Mesothelial cell of epicardium (in vitro differentiated cells): Measurements from ENCODE around the gene RTN4R. TPM values are rescaled to one million over a fixed set of nuclear protein-coding genes. Genes with fewer than 3 reads are reported as not detected.
A peak's percentile ranks its signal among the peaks of the same experiment; 100 is the strongest.

Experiments
- DNase-seq, 2 experiments: peaks; one replicate each; pipeline ENCODE4 v3.0.0; 2021; ENCODE audit warnings: low spot score in 2 of 2; ENCODE audit not compliant: unreplicated experiment in 2 of 2
- H3K27ac Mint-ChIP-seq: 2 replicates; pipeline ENCODE4 v1.8.0; 2021; ENCODE audit warnings: mixed read lengths
- H3K27me3 Mint-ChIP-seq: 2 replicates; pipeline ENCODE4 v1.8.0; 2021; ENCODE audit warnings: low read depth, mixed read lengths
- H3K36me3 Mint-ChIP-seq: 2 replicates; pipeline ENCODE4 v1.8.0; 2021; ENCODE audit warnings: mixed read lengths
- H3K4me1 Mint-ChIP-seq: 2 replicates; pipeline ENCODE4 v1.8.0; 2021; ENCODE audit warnings: mixed read lengths
- H3K4me3 Mint-ChIP-seq: 2 replicates; pipeline ENCODE4 v1.8.0; 2021; ENCODE audit warnings: mild to moderate bottlenecking, moderate library complexity, mixed read lengths
- H3K9me3 Mint-ChIP-seq: 2 replicates; pipeline ENCODE4 v1.8.0; 2021; ENCODE audit warnings: mixed read lengths
- total RNA-seq: library from RNA; stranded (reverse); gene quantifications from 3 replicates; pipeline ENCODE4 v1.2.1, GENCODE V29; 2021
- TF ChIP-seq, protein P1 (sequence below): fragments of 200-600 bp; sonication (generic); IDR thresholded peaks from one replicate; pipeline ENCODE4 v1.5.0; 2021; ENCODE audit warnings: antibody characterized with exemption; ENCODE audit not compliant: unreplicated experiment

The RTN4R gene
- total RNA-seq, 1 donor from 2014 or later: 10.0 TPM

DNA sequence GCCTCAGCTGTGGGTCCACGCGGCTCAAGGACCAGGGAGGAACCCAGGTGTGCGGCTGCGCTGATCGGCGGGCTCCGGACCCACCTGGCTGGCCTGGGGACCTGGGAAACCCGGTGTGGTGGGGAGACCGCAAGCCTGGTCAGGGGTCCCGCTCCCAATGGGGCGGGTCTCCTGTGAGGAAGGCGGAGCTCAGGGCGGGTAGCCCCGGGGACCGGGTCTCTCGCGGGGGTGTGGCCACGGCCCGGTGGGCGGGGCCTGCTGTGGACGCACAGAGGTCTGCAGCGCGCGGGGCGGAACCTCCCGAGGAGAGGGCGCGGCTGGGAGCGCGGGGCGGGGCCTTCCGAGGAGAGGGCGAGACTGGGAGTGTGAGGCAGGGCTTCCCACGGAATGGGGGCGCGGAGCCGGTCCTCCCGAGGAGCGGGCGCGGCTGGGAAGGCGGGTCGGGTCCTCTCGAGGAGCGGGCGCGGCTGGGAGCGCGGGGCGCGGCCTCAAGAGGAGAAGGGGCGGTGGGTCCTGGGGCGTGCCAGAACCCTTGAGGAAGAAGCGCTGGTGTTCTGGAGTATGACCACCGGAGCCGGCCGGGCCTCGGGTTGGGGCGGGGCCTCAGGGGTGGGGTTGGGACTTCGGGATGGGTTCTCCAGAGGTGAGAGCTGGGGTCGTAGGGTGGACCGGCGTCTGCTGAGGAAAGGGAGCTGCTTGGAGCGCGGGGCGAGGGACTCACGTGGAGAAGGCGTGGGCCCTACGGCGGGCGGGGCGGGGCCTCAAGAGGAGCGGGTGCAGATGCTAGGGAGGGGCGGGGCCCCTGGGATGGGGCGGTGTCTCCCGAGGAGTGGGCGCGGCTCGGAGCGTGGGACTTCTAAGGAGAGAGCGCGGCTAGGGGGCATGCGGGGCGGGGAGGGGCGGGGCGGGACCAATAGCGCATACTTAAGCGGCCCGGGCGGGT is 31.0 kb upstream of the RTN4R start:
- H3K36me3 Mint-ChIP-seq: no peaks in the 10 kb centered on the region
- TF ChIP-seq, protein P1, sequence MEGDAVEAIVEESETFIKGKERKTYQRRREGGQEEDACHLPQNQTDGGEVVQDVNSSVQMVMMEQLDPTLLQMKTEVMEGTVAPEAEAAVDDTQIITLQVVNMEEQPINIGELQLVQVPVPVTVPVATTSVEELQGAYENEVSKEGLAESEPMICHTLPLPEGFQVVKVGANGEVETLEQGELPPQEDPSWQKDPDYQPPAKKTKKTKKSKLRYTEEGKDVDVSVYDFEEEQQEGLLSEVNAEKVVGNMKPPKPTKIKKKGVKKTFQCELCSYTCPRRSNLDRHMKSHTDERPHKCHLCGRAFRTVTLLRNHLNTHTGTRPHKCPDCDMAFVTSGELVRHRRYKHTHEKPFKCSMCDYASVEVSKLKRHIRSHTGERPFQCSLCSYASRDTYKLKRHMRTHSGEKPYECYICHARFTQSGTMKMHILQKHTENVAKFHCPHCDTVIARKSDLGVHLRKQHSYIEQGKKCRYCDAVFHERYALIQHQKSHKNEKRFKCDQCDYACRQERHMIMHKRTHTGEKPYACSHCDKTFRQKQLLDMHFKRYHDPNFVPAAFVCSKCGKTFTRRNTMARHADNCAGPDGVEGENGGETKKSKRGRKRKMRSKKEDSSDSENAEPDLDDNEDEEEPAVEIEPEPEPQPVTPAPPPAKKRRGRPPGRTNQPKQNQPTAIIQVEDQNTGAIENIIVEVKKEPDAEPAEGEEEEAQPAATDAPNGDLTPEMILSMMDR: no peak
- H3K4me1 Mint-ChIP-seq: peaks cover 11% of the 10 kb centered on the region
- H3K4me3 Mint-ChIP-seq: peak overlapping the region; percentile 66
- no peak overlapping the region for H3K27ac Mint-ChIP-seq
- peak; percentile 85 to 89 for DNase-seq
- peaks cover 71% of the 10 kb centered on the region for H3K27me3 Mint-ChIP-seq
- no peaks in the 10 kb centered on the region for H3K9me3 Mint-ChIP-seq

DNA sequence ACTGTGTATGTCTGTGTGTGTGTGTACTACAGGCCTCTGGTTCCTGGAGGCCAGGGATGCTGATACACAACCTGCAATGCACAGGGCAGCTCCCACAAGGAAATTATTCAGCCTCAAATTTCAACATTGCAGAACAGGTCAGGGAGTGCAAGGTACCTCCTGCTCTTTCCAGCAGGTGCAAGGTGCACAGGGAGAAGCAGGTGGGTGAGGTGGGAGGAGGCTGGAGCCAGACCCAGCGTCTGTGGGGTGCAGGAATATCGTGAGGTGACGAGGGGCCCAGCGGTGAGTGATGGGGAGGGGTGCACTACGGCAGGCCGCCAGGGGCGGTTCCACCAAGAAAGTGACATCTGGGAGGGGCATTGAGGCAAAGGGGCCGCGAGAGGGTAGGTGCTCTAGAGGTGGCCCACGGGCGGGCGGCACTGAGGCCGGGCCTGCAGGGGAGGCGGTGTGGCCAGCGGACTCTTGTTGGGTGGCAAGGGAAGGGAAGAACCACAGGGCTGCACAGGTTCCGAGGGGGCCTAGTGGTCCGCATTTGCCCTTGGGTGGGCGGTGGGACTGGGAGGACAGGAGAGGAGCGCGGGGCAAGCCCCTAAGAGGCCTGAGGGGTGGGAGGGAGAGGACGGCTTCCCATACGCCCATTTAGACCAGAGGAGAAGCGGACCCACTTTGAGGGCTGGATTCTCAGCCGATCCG is 30.1 kb upstream of the RTN4R start:
- no peak for DNase-seq
- Mint-ChIP-seq H3K4me1 (peaks cover 11% of the 10 kb centered on the region), H3K9me3 (no peaks in the 10 kb centered on the region), H3K4me3 (peak overlapping the region; percentile 66), H3K36me3 (no peaks in the 10 kb centered on the region), H3K27ac (peak overlapping the region; percentile 2), H3K27me3 (peaks cover 71% of the 10 kb centered on the region)
- TF ChIP-seq, protein P1: no peak

DNA sequence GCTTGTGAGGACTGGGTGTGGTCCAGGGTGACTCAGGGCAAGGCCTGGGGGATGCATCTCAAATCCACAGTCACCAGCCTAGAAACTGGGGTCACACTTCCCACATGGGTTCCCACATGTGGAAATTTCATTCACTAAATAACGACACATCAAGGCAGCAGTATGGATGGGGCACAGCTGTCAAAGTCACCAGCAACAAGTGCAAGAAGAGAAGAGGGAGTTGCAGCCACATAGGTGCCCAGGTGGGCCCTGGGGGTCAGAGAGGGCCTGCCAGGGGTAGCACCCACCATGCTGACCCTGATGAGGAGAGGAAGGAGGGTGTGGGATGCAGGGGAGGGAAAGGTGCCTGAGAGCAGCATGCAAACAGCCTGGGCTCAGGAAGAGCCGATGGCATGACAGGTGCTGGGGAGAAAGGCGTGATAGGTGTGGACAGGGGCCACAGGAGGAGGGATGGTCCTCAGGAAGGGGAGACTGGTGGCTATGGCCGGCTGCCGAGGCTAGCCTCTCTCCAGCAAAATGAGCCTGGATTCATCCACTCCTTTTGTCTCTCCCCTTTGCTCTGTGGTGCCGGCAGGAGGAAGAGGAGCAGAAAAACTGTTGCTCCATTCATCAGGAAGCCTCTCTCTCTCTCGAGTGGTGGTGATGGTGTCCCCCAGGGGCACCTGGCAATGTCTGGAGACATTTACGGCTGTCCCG is 29.4 kb upstream of the RTN4R start:
- Mint-ChIP-seq H3K27ac (peak overlapping the region; percentile 2), H3K36me3 (no peaks in the 10 kb centered on the region), H3K4me1 (peaks cover 10% of the 10 kb centered on the region), H3K27me3 (peaks cover 71% of the 10 kb centered on the region), H3K9me3 (no peaks in the 10 kb centered on the region), H3K4me3 (peak overlapping the region; percentile 66)
- no peak for DNase-seq
- TF ChIP-seq, protein P1: no peak

DNA sequence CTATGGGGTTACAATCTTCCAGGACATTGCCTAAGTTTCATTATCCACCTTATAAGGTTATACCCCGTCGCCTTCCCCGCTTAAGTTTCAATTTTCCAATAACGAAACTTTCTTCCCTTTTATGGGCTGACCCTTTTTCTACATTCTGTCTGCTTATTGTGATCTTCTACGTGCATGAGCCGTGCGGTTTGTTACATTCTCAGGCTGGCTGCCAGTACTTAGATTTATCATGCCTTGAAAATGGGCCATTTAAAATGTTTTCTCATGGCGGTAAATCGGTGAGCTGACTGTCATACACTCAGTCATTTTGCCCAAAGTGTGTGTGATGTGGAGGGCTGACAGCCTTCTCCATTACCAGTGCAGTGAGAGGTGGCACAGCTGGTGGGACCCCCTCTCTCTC is 28.5 kb upstream of the RTN4R start:
- H3K4me3 Mint-ChIP-seq: no peak overlapping the region
- peaks cover 70% of the 10 kb centered on the region for H3K27me3 Mint-ChIP-seq
- DNase-seq: no peak
- no peak overlapping the region for H3K27ac Mint-ChIP-seq
- no peaks in the 10 kb centered on the region for H3K9me3 Mint-ChIP-seq
- peaks cover 12% of the 10 kb centered on the region for H3K4me1 Mint-ChIP-seq
- TF ChIP-seq, protein P1: no peak
- H3K36me3 Mint-ChIP-seq: no peaks in the 10 kb centered on the region

DNA sequence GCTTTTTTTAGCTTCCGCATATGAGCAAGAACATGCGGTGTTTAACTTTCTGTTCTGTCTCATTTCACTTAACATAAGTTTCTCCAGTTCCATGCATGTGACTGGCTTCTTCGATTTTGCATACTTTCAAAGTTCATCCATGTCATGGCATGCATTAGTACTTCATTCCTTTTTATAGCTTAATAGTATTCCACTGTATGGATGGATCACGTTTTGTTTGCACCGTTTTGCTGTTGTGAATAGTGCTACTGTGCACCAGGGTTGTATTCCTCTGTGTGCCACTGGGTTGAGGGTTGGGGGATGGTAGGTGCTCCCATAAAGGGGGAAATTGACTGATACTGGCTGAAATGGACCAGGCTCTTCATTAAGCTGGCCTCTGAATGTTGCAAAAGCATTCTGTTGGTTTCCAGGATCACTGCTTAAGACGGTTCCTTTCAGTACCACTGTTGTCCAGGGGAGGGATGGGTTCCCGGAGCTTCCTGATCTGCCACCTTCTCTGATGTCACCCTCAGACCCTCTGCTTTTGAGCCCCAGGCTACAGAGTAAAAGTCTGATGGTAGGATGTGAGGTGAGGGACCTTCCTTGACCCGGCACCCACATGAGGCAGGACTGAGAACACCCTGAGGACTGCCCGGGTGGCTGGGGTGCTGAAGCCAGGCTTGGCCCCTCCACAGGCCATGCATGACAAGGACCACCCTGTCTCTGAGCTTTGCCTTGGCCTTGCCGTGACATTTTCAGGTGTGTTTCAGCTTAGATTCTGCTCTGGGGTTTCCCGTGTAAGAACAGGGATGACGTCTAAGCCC is 27.3 kb upstream of the RTN4R start:
- no peak overlapping the region for H3K27ac Mint-ChIP-seq
- H3K9me3 Mint-ChIP-seq: no peaks in the 10 kb centered on the region
- no peak overlapping the region for H3K4me3 Mint-ChIP-seq
- TF ChIP-seq, protein P1: no peak
- peaks cover 12% of the 10 kb centered on the region for H3K4me1 Mint-ChIP-seq
- H3K27me3 Mint-ChIP-seq: peaks cover 61% of the 10 kb centered on the region
- DNase-seq: no peak
- H3K36me3 Mint-ChIP-seq: no peaks in the 10 kb centered on the region
